Neutrophil (primary cell): ENCODE data around the gene ABCA13.

Source experiments
- H3K27ac ChIP-seq: fragments of 200-600 bp; sonication (generic); 2 replicates; pipeline ENCODE4 v1.5.1; 2016; ENCODE audit warnings: mild to moderate bottlenecking, moderate library complexity
- H3K27me3 ChIP-seq: fragments of 200-600 bp; sonication (generic); 2 replicates; pipeline ENCODE4 v1.6.0; 2016; ENCODE audit warnings: mild to moderate bottlenecking
- H3K36me3 ChIP-seq: fragments of 200-600 bp; sonication (generic); 2 replicates; pipeline ENCODE4 v1.5.1; 2017
- H3K4me1 ChIP-seq, 2 experiments: fragments of 200-600 bp in 1 of 2; sonication (generic) in 1 of 2; 1 replicate in 1 of 2; 2 replicates in 1 of 2; pipeline versions ENCODE4 v1.5.1 to v1.6.1; 2013 to 2016; ENCODE audit warnings: low read depth in 1 of 2, low read length in 1 of 2, mild to moderate bottlenecking in 1 of 2, moderate library complexity in 1 of 2; ENCODE audit not compliant: control insufficient read depth in 1 of 2, insufficient read depth in 1 of 2
- H3K4me3 ChIP-seq, 2 experiments: fragments of 200-600 bp in 1 of 2; sonication (generic) in 1 of 2; 1 replicate in 1 of 2; 2 replicates in 1 of 2; pipeline ENCODE4 v1.5.1; 2013 to 2016; ENCODE audit warnings: low read depth in 1 of 2, low read length in 1 of 2, mild to moderate bottlenecking in 1 of 2, moderate library complexity in 1 of 2
- H3K9me3 ChIP-seq: fragments of 200-600 bp; sonication (generic); 2 replicates; pipeline ENCODE4 v1.5.1; 2016
- TF ChIP-seq, protein P1 (sequence below): fragments of 200-600 bp; sonication (generic); IDR thresholded peaks from 2 replicates; pipeline ENCODE4 v1.5.1; 2016; ENCODE audit warnings: antibody characterized with exemption

ABCA13 gene

DNA sequence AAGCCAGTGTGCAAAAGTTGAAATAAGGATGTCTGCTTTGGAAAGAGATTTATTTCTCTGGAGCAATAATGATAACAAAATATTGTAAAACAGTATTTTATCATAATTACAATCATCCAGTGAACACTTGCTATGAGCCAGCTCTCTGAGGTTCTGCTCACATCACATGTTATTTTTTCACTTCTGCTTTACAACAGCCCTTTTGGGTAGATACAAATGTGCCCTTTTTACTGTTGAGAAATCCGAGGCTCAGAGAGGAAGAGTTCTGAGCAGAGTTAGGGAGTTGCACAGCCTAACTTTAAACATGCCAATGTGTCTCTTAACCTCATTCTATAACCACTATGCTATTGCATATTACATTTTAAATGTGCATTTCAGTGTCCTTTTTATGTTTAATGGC, 520.5 kb downstream of the ABCA13 start:
- TF ChIP-seq, protein P1, sequence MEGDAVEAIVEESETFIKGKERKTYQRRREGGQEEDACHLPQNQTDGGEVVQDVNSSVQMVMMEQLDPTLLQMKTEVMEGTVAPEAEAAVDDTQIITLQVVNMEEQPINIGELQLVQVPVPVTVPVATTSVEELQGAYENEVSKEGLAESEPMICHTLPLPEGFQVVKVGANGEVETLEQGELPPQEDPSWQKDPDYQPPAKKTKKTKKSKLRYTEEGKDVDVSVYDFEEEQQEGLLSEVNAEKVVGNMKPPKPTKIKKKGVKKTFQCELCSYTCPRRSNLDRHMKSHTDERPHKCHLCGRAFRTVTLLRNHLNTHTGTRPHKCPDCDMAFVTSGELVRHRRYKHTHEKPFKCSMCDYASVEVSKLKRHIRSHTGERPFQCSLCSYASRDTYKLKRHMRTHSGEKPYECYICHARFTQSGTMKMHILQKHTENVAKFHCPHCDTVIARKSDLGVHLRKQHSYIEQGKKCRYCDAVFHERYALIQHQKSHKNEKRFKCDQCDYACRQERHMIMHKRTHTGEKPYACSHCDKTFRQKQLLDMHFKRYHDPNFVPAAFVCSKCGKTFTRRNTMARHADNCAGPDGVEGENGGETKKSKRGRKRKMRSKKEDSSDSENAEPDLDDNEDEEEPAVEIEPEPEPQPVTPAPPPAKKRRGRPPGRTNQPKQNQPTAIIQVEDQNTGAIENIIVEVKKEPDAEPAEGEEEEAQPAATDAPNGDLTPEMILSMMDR: no peak
- Histone ChIP-seq H3K9me3 (no peaks in the 10 kb centered on the region), H3K27me3 (no peaks in the 10 kb centered on the region), H3K4me3 (no peak overlapping the region), H3K36me3 (no peaks in the 10 kb centered on the region), H3K27ac (no peak overlapping the region), H3K4me1 (no peaks in the 10 kb centered on the region)
